ENCODE measurements around the gene RAB20. TPM values are rescaled to one million over a fixed set of nuclear protein-coding genes. Genes with fewer than 3 reads are reported as not detected.

RAB20 gene
- total and polyA plus RNA-seq, 2 of the 8 experiments (the other 6 are each of a cell fraction or from before 2014, with no cell fraction given), result 14.8 to 27.9 TPM

DNA sequence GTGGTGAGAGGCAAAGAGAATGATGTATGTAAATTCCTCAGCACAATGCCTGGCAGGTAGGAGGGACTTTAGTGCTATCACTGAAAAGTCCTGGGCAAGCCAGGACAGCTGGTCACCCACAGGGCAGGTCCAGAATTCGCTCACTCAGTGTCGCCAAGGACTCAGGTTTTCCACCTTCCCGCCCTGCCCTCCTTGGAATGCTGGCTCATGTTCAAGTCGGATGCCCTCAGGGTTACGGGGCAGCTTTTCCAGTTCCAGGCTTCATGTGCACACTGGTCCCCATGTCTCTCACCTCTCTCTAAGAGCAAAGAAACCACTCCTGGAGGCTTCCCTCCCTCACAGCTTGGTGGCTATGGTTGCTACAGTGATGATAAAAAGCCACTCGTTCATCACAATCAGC is 29.1 kb upstream of the RAB20 start:
- POLR2A ChIA-PET (ENCODE audit: partially characterized antibody), result no interaction called here
- CTCF ChIA-PET (ENCODE audit: partially characterized antibody), result interaction anchor here (1.0 to 1.5 kb wide), 6 partner anchors 11 to 228 kb away, joined by 3 to 8 read pairs (median 3); no protein-coding TSS in a partner anchor
- no peak overlapping the region for H3K56ac ChIP-seq (replicated peaks; ENCODE audit: insufficient read length, low read depth, low read length)
- no peak overlapping the region for H2BK12ac ChIP-seq (ENCODE audit: low read depth, low read length)
- no peaks in the 10 kb centered on the region for H3K36me3 ChIP-seq (ENCODE audit: control insufficient read depth in 2 of 4, insufficient read depth in 4 of 4, low read length in 3 of 4)
- H3K23me2 ChIP-seq (ENCODE audit: low read depth, low read length), result no peaks in the 10 kb centered on the region
- H2BK120ac ChIP-seq (replicated peaks; ENCODE audit: low read depth, low read length), result no peak overlapping the region
- H2BK20ac ChIP-seq (ENCODE audit: low read length), result no peak overlapping the region
- no peak overlapping the region for H2BK15ac ChIP-seq (ENCODE audit: low read length)
- no peak overlapping the region for H3K14ac ChIP-seq (ENCODE audit: insufficient read length)
- no peak overlapping the region for H4K91ac ChIP-seq (replicated peaks; ENCODE audit: insufficient read length, low read length)
- DNase-seq (ENCODE audit: low read depth in 1 of 2, low spot score in 2 of 2) (no peak), FAIRE-seq (no peak)
- H3K23ac ChIP-seq (ENCODE audit: insufficient read length), result no peak overlapping the region
- no peaks in the 10 kb centered on the region for H3K79me1 ChIP-seq (ENCODE audit: low read depth, low read length)
- H3K9ac ChIP-seq (replicated peaks in 1 of 4; ENCODE audit: extremely low read depth in 1 of 4, low read depth in 3 of 4, low read length in 3 of 4), result no peak overlapping the region; a peak in 1 of 7 replicates
- no peak overlapping the region for H3K27ac ChIP-seq (ENCODE audit: low read depth, low read length)
- no peak overlapping the region for H3K18ac ChIP-seq (ENCODE audit: extremely low read depth, low read length)
- H3K27me3 ChIP-seq (replicated peaks in 1 of 4; ENCODE audit: control insufficient read depth in 3 of 4, extremely low read depth in 1 of 4, insufficient read depth in 3 of 4, low read length in 3 of 4), result no peaks in the 10 kb centered on the region
- H3K4ac ChIP-seq (replicated peaks; ENCODE audit: insufficient read length, low read depth, low read length), result no peak overlapping the region
- peak overlapping the region; percentile 78 for H2AFZ ChIP-seq (ENCODE audit: low read length)
- H2BK5ac ChIP-seq (ENCODE audit: low read depth, low read length), result no peak overlapping the region
- no peaks in the 10 kb centered on the region for H3K9me3 ChIP-seq (ENCODE audit: insufficient read depth in 2 of 2, low read depth in 1 of 2, low read length in 1 of 2)
- H3K4me1 ChIP-seq (replicated peaks in 1 of 4; ENCODE audit: control insufficient read depth in 3 of 4, insufficient read depth in 4 of 4, low read length in 3 of 4), result peaks cover 0 to 3% (median 2%) of the 10 kb centered on the region in 4 experiments; a peak in 4 of 7 replicates
- H4K20me1 ChIP-seq (replicated peaks in 1 of 2; ENCODE audit: control insufficient read depth in 1 of 2, insufficient read depth in 2 of 2, low read length in 2 of 2), result no peaks in the 10 kb centered on the region
- H3K79me2 ChIP-seq (ENCODE audit: control insufficient read depth in 1 of 2, insufficient read depth in 2 of 2, low read length in 2 of 2), result no peaks in the 10 kb centered on the region
- no peak overlapping the region for H3K4me3 ChIP-seq (ENCODE audit: extremely low read depth in 1 of 4, insufficient read depth in 2 of 4, low read depth in 3 of 4, low read length in 4 of 4)
- H2AK5ac ChIP-seq (ENCODE audit: low read depth, low read length), result no peak overlapping the region
- H4K8ac ChIP-seq (ENCODE audit: extremely low read depth, insufficient read depth, low read length), result no peak overlapping the region
- WGBS, 2 experiments (ENCODE audit: extremely low coverage in 1 of 2, insufficient coverage in 1 of 2, insufficient read length in 1 of 2, insufficient replicate concordance in 2 of 2, low coverage in 1 of 2, low lambda C conversion rate in 2 of 2, missing lambda C conversion rate in 1 of 2), result 87% methylated on average over 6 of the region's 6 CpGs; no CpG with 5 or more reads in 1 of the 2 experiments
- H3K4me2 ChIP-seq (ENCODE audit: insufficient read depth in 1 of 2, low read depth in 2 of 2, low read length in 2 of 2), result no peak overlapping the region
- H4K5ac ChIP-seq (ENCODE audit: insufficient read length, low read depth, low read length), result no peak overlapping the region
- no peak for TF ChIP-seq CREB1 (IDR thresholded peaks at IDR 0.05)
- TF ChIP-seq FOSL1 (IDR thresholded peaks at IDR 0.05; ENCODE audit: insufficient read depth, low read depth, low read length), result no peak
